Erythroblast (primary cell): ENCODE measurements around the gene SLC38A7.

Experiments
- GATA1 ChIP-seq: IDR thresholded peaks from 2 replicates; pipeline ENCODE4 v1.6.1; 2011; ENCODE audit warnings: low read depth, mild to moderate bottlenecking, control low read depth, low read length, moderate library complexity
- POLR2A ChIP-seq: IDR thresholded peaks from 2 replicates; pipeline ENCODE4 v1.6.1; 2011; ENCODE audit warnings: mild to moderate bottlenecking, low read length

DNA sequence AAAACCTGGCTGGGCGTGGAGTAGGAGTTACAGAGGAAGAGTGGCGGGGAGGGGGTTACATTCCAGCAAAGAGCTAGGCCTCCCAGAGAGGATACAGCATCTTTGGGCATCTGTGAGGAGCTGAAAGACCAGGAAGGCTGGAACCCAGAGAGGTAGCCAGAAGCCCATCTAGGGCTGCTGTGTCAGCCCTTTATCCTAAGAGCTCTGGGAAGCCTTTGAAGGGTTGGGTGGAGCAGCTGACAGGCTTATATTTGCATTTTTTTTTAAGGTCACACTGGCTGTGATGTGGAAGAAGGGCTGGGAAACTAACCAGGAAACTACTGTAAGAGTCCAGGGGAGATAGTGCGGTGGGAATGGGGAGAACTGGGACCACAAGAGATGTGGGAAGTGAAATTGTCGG, 48.1 kb downstream of the SLC38A7 start:
- TF ChIP-seq POLR2A (no peak), GATA1 (no peak)
